Measurements from ENCODE around the gene RGMB.

RGMB gene

DNA sequence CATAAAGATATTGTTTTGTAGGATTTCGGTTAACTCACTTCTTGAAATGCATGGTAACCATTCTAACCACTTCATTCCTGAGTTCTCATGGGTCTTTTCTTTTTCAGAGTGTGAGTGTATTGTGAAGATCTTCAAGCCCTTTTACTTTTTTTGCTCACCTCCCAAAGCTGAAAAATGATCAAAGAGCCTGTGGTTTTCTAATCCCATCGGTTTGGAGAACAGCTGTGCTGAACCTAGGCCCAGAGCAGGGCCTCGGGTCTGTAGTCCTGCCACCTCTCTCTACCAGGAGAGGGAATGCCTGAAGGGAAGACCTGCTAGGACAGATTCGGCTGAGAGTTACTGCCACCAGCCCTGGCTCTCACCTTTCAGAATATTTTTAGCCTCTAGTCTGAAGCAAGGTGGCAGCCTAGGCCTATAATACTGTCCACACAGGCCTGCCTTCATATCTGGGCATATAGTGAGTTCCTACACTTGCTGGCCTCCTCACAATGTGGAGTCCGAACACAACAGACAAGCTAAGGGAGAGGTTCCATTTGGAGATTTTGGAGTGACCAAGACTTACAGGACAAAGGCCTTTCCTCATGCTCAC is 13.8 kb downstream of the RGMB start:
- DNase-seq, result no peak

DNA sequence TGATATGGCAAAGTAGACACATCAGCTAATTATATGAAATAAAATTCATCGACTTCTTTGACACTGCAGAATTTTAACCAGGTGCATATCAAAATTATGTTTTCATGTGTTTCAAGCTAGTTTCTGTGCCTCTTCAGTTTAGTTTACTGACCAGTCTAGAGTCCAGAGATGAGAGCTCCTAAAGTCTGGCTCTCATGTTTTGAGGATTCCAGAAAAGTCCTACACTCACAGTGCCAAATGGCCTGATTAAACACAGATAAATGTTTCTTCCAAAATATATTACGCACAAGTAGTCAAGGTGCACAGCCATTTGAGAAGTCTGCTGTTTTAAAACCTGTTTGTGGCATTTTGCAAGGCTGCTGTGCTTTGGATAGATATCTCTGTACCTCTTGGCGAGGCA is 15.6 kb downstream of the RGMB start:
- no peak for DNase-seq

DNA sequence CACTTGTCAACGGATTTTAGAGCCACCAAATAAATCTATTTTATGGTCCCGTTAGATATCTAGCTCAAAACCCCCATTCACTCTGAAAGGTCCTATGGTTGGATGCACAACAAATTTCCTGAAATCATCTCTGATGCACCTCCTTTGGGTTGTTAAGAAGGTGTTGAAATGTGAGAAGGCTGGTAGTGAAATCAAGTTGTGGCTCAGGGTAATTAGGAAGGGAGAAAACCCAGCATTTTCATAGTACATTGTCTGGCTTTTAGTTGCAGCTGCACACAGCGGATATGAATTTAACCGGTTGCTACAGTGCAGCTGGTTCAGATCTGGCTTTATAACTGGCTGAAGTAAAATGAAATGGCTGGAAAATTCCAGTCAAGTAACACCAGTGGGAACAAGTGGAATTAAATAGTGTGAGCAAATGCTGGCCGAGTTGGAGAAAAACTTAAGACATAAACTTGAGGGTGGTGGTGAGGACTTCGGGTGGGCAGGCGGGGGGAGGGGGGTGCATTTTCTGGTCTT is 17.6 kb downstream of the RGMB start:
- no peak for DNase-seq

DNA sequence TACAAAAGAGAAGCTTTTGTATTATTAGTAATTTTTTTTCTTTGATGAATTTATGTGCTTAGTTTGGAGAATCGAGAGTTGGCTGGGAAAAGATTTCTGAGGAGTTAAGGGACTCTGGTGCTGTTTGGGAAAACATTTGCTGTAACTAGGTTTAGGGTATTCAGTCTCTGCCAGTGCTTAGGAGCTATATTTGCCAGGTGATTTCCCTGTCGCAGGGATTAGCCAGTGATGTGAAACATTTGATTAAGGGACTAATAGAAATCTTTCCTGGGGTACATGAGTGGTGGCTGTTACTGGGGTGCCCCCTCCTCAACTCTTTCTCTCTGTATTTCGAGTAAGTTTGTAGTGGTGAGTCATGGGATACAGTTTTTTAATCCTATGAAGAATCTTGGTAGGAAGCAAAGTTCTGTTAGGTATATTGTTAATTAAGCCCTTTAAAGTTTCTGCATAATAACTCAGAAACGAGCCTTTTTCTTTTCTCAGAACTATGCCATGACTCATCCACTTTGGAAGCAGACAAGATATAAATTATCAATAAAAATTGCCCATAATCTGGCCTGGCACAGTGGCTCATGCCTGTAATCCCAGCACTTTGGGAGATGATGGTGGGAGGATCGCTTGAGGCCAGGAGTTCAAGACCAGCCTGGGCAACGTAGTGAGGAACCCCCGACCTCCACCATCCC is 18.6 kb downstream of the RGMB start:
- no peak for DNase-seq

DNA sequence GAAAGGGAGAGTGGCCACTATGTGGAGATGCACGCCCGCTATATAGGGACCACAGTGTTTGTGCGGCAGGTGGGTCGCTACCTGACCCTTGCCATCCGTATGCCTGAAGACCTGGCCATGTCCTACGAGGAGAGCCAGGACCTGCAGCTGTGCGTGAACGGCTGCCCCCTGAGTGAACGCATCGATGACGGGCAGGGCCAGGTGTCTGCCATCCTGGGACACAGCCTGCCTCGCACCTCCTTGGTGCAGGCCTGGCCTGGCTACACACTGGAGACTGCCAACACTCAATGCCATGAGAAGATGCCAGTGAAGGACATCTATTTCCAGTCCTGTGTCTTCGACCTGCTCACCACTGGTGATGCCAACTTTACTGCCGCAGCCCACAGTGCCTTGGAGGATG is 19.8 kb downstream of the RGMB start:
- no peak for DNase-seq

DNA sequence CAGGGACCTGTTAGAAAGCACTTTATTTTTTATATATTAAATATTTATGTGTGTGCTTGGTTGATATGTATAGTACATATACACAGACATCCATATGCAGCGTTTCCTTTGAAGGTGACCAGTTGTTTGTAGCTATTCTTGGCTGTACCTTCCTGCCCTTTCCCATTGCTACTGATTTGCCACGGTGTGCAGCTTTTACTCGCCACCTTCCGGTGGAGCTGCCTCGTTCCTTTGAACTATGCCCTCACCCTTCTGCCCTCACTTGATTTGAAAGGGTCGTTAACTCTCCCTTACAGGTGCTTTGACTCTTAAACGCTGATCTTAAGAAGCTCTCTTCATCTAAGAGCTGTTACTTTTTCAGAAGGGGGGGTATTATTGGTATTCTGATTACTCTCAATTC is 20.5 kb downstream of the RGMB start:
- DNase-seq, result no peak

DNA sequence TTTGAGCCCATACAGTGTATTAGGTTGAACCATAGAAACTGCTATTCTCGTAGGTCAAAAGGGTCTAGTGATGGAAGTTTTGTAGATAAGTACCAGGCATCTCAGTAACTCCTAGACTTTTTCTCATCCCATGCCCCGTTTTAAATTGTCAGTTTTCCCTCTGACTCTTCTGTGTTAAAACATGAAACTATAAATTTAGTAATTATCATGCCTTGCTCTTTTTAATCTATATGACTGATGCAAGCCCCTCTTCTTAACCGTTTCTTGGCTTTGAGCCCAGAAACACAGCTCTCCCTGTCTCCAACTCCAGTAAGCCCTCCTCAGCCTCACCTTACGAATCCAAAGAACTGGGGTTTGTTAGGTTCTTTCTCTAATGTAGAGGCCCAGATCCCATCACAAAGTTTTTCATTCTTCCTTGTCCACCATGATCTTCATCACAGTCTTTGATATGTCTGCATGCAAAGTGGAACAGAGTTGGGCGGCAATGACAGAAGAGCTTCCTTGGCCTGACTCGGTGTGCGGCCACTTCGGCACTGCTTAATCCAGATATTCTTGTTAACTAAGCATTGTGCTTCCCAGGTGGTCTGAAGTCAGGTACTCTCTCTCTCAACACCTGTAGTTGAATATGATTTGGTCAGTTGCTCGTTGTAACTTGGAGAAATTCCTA is 21.1 kb downstream of the RGMB start:
- DNase-seq, result no peak

DNA sequence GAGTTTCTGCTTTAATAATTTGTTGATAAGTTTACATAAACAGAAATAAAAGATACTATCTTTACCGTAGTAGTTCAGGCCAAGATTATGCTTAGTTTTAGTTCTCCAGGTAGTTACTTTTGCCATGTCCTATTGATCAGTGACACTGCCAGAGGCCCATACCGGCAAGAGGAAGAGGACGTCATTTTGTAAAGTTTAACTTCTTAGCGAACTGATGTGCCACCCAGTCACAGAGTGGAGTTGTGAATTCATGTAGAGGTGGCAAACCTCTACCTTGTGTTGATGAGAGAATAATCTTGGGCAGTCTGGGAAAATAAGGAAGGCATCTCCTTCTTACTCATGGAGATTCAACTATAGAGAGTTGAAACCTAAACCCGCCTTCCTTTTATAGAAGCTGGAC is 21.8 kb downstream of the RGMB start:
- no peak for DNase-seq

DNA sequence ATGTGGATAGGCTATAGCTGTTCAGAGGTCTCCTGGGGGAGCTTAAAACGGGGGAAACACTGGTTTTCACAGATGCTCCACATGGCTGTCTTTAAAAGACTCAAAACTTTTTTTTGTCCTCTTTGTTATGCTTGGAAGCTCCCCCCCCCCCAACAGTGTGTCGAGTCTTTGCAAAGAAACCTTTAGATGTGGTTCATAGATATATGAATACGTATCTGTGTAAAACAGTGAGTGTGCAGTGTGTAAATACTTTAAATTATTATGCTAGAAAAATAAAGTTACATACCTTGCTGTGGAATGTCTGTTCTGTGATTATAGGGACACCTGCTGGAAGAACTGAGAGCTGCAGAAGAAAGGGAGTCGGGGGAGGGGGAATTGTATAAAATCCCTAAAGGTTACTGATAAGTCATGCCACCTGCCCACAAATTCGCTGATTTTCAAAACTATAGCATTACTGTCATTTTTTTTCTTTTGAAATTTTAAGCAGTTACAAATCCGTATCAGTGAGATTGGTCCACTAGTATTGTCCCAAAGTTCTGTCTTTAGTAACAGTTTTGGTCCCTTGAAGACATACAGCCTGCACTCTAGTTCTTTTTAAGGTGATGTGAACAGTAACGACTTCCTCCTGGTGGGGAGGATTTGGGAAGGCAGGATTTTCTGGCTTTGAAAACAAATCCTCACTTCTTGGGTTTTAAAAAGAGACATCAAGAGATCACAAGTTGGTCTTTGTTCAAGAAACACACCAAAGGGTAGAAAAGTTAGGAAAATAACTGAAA is 22.9 kb downstream of the RGMB start:
- no peak for DNase-seq

DNA sequence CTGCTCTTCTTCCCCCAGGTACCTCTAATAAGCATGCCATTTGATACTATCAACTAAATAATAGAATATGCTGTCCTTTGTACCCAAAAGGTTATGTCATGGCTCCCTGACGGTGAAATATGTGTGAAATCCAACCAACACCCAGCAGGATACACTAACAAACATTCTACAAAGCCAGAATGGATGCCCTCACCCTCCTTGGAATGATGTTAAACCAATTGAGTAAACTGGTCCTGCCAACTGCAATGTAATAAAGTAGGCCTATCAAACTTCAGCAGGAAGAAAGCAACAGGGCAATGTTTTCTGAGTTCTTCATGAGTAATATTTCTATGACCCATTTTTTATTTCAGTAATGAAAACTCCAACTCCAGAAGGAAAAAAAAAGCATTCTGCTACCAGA is 24.9 kb downstream of the RGMB start:
- no peak for DNase-seq

DNA sequence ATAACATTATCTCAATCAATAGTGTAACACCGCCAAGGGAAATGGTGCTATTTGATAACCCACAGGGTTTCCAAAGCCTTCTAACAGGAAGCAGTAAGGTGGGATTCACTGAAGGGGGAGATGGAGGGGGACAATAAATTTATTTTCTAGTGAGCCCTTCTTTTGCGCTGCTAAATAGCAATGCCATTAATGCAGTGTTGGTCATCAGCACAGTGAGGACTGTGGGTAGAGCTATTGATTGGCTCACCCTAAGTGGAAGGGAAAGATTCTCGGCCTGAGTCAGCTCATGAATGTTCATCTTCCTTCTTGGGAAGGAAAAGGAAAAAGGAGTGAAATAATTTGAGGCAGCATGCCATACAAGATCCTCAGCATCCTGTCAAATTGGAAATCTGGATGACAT is 25.4 kb downstream of the RGMB start:
- DNase-seq, result no peak

DNA sequence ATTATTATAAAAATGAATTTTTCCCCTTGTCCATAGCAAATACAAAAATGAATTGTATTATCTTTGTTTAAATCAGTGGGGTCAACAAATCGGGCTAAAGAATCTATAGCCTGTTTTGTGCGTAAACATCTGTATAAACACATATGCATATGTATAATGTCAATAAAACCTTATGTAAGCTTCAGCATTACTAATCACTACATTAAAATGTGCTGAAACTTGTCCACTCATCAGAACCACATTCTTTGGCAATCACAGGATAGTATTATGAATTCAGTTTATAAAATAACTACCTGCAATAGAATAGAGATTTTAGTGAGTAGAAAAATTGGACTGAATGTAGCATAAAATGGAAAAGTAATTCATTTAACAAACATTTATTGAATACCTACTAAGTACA is 30.6 kb downstream of the RGMB start:
- no peak for DNase-seq

DNA sequence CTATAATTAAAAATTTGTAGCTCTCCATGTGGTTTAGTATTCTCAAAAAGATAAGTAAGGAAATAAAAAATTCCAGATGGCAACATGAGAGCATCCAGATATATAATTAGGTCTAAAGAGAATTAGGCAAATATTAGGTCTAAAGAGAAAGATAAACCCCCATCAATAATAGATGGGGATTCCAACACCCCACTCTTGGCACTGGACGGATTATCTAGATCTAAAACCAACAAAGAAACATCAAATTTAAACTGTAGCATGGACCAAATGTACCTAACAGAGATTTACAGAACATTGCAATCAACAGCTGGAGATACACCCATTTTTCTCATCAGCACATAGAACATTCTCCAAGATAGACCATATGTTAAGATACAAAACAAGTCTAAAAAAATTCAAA is 31.6 kb downstream of the RGMB start:
- DNase-seq, result no peak

DNA sequence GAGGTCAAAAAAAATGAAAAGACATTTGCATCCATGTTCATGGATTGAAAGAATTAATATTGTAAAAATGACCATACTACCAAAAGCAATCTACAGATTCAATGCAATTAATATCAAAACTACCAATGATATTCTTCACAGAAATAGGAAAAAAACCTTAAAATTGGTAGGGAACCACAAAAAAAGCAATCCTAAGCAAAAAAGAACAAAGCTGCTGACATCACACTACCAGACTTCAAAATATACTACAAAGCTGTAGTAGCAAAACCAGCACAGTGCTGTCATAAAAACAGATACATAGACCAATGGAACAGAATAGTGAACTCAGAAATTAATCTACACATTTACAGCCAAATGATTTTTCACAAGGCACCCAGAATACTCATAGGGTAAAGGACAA is 34.3 kb downstream of the RGMB start:
- no peak for DNase-seq

DNA sequence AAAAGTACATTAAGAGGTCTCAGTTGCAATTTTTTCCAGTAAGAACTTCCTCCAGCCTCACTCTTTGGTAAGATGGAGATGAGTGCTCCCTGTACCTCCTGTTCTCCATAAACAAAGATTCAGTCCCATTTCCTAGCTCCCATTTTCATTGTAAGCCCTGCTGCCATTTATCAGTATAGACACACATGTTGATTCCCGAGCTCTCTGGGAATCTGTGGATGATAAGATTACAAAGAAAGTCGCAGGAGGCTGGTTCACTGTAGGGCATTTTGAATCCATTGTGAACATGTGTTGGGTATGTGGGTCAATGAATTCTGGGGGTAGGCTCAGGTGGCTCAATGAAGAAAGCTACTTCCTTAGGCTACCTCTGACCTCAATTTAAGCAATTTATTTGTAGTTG is 36.7 kb downstream of the RGMB start:
- no peak for DNase-seq

DNA sequence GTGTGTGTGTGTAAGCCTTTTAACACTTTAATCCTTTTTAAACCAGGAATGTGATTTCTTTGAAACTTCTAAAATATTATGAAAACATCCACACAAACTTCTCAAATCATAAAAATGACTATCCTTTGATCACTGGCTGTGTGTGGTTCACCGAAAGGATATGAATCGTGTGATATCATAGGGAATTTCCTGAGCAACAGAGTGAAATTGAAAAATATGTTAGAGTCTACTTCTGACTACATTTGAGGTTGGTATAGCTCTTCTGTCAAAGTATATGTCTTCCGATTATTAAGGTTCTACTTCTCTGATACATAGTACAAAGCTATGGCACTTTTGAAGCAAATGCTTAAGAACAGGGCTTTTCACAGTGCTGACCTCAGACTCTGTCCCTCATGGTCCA is 40.3 kb downstream of the RGMB start:
- DNase-seq, result no peak

DNA sequence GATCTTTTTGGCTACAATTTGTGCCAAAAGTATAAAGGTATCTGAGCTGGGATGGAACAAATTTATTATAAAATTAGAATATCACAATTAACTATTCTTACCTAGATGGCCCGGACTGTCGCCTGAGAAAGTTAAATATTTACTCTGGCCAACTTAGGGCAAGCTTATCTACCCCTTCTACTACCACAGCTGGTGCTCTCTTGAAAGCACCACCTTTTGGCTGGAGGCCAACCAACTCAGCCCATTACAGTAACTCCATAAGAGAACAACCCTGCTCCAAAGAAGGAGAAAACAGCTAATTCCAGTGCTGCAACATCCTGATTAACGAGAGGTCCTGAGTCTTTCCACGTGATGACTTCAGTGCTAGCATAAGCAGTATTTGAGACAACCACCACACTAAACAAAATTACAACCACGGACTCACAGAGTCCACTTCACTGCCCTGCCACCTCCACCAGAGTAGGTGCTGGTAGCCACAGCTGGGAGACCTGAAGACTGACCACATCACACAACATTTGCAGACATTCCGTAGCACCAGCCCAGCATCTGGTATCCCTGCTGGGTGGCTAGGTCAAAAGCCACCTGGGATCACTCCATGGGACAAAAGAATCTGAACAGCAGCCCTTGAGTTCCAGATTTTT is 43.2 kb downstream of the RGMB start:
- no peak for DNase-seq

DNA sequence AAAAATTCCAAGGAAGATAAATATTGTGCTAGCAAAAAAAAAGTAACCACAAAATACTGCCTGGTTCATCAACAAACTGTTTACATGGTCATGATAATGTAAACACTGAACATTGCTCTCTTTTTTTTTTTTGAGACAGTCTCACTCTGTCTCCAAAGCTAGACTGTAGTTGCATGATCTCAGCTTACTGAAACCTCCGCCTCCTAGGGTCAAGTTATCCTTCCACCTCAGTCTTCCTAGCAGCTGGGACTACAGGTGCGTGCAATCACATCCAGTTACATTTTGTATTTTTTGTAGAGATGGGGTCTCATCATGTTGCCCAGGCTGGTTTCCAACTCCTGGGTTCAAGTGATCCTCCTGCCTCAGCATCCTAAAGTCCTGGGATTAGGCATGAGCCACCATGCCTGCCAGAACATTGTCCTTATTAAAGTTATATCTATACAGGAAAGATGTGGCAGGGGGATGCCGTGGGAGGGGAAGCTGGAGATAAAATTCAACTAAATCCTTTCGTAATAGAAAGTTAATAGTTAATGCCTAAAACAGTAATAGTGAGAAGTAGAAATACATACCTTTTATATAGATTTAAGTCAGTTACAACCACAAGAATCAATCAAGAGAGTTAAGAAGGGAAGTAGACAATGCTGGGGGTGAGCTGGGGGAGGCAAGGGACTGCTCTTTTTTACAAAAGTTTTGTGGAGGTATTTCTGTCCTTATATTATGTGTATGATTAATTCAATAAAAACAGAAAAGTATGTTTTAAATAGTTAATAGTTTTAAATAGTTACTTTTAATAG is 52.3 kb downstream of the RGMB start:
- DNase-seq, result no peak

DNA sequence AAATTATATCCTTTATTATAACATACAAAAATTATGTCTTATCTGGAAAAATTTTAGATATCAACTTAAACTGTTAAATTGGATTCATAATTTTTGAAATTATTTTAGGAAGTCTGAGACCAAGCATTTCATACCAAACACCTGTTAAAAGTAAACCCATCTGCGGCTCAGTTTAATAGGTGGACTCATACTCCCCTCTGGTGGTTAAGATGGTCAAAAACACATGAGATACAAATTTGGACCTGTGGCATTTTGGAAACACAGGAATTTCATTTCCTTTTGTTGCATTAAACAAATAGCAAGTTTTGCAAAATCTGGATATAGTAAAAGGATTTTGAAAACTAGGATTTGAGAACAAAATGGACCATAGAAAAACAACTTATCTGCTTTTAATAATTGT is 53.7 kb downstream of the RGMB start:
- no peak for DNase-seq

DNA sequence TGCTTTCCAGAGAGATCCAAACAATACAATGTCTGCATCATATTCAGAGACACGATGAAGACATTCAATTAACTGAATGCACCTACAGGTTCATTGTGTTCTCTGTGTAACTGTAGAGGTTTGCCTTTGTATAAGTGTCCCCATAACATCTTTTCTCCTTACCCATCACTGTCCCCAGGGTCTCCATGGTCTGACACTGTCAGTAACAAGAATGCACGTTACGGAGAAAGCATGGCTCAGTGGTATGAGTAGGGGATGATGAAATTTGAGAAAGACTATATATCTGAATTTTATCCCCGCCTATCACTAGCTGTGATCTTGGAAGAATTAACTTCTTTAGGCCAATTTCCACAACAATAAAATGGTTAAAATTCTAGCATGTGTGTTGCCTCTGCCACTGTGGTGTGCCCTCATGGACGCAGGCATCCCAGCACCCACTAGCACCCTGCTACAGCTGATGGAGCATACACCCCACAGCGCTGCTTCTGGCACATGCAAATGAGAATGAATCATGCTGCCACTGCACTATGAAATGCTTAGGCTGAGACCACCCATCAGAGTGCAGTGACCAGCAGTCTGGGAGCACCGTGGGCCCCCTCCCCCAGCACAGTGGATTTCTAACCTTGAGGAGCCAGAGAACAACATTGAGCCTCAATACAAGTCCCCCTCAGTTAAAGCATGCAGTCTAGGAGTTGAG is 54.3 kb downstream of the RGMB start:
- DNase-seq, result no peak

DNA sequence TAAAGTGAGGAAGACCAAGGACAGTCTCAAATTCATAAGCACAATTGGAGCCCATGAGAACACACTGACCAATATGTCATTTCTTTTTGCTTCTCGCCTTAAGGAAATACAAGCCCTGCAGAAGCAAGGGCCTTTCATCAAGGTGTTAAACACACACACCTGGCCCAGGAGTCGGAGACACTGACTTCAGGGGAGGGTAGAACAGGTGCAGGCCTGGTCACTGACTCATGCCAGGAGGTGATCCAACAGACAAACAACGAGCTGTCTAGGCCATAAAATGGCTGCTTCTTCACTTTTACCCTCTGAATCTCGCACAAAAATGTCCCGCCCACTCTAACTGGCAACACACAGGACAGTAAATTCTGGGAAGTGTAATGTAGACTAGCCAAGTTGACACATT is 62.7 kb downstream of the RGMB start:
- no peak for DNase-seq
